NCI-H345 (cell line): ENCODE results near the gene SERINC3.

ENCODE experiments used
- DNase-seq: peaks from one replicate; lab custom pipeline; 2025; lab: John Stamatoyannopoulos, UW

Gene SERINC3

DNA sequence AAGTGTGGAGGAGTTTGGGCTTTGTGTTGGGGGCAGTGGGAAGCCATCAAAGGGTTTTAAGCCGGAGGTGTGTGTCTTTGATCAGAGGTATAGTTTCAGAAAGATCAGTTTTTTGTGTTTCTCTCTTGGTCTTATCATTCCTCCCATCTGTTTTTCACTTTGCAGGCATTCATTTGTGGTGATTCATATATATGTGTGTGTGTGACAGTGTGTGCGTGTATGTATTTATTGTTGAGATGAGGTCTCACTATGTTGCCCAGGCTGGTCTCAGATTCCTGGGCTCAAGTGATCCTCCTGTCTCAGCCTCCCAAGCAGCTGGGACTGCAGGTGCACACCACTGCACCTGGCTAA is 11.1 kb upstream of the SERINC3 start:
- no peak for DNase-seq

DNA sequence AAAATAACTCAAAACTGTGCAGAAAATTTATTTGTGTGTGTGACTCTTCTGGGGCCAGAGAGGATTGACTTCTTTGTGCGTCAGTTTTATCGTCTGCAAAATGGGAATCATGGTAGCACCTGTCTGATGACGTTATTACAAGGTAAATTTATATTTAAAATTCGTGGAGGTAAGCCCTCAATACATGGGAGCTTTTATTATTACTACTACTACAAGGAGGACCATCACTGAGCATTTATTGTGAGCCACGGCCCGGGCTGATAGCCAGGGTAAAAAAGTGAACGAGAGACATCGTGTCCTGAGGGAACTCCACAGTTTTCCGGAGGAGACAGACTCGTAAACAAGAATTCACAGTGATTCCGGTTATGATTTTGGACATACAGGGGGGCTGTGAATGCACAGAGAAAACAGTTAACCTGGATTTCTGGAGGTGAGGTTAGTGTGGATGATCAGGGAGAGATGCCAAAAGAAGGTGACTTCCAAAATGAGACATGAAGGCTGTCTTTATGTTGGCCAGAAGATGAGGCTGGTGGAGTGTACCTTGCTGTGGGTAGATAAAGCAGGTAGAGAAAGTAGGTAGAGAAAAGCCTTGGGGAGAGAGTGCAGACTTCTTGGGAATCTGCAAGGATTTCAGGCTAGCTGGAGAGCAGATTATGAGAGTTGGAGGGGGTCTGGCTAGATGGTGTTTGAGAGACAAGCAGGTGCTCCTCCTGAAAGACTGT is 10.6 kb upstream of the SERINC3 start:
- no peak for DNase-seq

DNA sequence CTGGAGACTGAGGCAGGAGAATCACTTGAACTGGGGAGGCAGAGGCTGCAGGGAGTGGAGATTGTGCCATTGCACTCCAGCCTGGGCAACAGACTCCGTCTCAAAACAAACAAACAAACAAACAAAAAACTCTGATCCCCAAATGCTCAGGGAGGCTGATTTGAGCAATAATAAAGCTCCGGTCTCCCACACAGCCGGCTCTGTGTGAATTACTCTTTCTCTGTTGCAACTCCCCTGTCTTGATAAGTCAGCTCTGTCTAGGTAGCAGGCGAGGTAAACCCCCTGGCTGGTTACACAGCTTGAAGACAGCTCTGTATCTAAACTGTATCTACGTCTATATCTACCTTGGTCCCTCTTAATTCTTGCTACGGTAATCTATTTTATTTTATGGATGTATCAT is 6.4 kb upstream of the SERINC3 start:
- DNase-seq = no peak

DNA sequence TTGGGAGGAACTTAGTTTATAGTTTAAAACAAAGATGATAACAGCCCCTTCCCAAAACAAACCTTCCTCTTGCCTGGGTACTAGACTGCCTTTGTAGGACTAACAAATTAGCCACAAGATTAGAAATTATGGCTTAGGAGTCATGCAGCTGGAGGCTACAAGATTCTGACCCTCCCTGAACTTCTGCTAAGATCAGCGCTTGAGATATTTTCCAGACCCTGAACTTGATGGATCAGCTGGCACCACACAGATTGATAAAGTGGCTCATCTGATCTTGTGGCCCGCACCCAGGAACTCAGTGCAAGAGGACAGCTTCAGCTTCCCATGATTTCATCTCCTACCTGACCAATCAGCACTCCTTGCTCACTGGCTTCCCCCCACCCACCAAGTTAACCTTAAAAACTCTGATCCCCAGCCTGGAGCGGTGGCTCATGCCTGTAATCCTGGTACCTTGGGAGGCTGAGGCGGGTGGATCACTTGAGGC is 5.9 kb upstream of the SERINC3 start:
- no peak for DNase-seq

DNA sequence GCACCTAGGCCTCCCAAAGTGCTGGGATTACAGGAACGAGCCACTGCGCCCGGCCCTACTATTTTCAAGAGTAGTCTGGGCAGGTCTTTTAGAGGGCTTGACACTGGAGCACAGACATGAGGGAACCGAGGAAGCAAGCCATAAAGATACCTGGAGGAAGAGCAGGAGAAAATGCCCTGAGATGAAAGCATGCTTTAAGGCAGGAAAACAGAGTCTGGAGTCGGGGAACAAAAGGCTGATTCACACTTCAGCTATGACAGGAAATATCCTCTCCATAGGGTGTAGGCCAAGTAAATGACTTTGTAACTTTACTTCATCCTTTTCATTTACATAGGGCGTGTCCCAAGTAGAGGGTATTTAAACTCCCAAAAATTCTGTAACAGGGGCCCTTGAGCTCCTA is 4.3 kb upstream of the SERINC3 start:
- DNase-seq = no peak

DNA sequence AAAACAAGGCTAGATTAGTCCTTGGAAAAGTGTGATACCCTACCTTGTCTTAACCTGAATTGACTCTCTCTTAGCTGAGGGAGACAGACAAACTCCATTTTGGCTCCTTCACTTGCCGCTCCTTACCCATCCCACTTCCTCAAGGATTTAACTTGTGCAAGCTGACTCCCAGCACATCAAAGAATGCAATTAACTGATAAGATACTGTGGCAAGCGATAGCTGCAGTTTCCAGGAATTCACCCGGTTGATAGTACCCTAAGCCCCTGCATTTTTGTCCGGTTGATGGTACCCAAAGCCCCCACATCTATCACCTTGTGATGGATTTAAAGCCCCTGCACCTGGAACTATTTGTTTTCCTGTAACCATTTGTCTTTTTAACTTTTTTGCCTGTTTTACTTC is 1.9 kb upstream of the SERINC3 start:
- DNase-seq = no peak

DNA sequence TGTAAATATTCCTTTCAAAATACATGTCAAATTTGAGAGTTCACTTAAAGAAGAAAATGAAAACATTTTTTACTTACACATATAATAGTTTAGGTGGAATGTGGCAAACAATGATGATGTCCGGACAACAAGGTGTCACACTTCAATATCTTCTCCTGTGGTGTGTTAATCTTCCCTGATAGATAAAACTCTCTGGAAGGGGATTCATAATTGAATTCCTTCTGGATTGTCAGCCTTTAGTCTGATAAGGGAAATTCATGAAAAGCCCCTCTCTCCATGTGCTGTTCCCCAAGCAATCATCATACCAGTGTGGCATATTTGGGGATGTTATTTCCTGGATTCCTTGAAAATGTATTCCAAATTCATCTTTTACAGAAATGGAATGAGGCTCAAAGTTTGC is 971 bp upstream of the SERINC3 start:
- no peak for DNase-seq

DNA sequence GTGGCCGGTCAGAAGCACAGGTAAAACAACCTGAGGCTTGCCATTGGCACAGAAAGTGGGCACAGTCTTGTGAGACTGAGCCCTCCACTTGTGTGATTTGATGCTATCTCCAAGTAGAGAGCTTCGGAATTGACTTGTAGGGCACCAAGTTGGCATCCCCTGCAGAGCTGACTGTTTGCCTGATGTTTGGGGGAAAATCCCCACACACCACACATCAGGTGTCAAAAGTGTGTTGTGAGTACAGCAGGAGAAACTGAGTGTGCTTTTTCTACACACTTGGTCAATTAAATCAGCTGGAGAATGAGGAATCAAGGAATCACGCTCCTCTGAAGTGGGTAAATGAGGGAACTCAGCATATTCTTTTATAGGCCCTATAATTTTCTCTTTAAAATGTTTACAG is 989 bp downstream of the SERINC3 start:
- no peak for DNase-seq

DNA sequence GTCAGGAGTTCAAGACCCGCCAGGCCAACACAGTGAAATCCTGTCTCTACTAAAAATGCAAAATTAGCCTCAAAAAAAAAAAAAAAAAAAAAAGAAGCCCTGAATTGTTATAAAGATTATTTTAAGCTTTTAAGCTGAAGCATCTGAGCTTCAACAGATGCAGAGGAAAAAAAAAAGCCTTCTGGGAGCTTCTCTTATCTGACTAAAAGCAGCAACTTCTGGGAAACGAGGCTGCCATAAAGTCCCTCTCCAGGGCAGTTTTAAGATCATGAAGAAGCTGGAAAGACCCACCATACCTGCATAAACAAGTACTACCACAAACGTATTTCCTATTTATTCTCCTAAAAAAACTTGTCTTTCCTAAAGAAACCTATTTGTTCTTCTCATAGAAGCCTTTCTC is 3.6 kb downstream of the SERINC3 start:
- no peak for DNase-seq

DNA sequence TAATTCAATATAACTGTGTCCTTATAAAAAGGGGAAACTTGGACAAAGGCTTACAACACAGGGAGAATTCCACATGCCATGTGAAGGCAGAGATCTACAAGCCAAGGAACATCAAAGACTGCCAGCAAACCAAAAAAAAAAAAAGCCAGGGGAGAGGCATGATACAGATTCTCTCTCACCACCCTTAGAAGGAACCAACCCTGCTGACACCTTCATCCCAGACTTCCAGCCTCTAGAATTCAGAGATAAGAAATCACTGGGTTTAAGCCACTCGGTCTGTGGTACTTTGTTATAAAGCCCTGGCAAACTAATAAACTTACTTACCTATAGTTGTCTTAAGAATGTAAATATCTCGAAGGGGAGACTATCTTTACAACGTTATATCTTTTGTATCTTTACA is 4.4 kb downstream of the SERINC3 start:
- no peak for DNase-seq

DNA sequence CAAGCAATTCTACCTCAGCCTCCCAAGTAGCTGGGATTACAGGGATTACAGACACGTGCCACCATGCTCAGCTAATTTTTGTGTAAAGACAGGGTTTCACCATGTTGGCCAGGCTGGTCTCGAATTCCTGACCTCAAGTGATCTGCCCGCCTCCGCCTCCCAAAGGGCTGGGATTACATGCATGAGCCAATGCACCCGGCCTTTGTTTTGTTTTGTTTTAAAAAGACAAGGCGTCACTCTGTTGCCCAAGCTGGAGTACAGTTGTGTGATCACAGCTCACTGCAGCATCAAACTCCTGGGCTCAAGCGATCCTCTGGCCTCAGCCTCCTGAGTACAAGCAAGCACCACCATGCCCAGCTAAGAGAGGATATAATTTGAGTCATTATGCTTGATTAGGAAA is 5.4 kb downstream of the SERINC3 start:
- DNase-seq = no peak

DNA sequence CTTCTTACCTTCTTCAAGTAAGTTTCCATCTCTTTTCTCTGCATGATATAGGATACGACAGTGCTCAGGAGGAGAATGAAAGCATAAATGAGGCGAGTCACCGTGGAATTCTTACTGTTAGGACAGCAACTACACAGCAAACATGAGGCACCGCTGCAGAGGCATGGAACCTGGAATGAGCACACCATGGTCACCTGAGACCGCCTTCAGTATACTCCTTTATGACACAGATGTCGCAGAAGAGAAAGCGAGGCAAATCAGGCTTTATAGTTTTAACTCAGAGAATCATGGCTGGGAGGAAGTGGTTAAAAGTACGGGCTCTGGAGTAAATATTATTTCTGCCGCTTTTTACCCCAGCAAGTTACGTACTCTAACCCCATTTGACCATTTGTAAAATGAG is 8.0 kb downstream of the SERINC3 start:
- no peak for DNase-seq

DNA sequence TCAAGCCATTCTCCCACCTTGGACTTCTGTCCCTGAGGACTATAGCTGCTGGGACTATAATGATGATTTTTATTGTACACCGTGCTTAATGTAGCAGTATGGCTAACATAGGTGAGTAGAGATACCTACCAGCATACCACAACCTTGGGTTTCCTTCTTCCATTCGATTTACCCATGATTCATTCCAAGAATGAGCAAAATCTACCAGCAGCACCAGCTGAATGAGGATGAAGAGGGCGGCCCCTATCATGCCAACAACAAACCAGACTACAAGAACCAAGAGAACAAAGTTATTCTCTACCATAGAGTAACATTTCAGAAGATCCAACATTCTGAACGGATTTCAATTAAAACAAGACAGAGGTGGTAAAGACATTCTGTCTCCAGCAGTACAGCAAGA is 12.1 kb downstream of the SERINC3 start:
- DNase-seq = no peak

DNA sequence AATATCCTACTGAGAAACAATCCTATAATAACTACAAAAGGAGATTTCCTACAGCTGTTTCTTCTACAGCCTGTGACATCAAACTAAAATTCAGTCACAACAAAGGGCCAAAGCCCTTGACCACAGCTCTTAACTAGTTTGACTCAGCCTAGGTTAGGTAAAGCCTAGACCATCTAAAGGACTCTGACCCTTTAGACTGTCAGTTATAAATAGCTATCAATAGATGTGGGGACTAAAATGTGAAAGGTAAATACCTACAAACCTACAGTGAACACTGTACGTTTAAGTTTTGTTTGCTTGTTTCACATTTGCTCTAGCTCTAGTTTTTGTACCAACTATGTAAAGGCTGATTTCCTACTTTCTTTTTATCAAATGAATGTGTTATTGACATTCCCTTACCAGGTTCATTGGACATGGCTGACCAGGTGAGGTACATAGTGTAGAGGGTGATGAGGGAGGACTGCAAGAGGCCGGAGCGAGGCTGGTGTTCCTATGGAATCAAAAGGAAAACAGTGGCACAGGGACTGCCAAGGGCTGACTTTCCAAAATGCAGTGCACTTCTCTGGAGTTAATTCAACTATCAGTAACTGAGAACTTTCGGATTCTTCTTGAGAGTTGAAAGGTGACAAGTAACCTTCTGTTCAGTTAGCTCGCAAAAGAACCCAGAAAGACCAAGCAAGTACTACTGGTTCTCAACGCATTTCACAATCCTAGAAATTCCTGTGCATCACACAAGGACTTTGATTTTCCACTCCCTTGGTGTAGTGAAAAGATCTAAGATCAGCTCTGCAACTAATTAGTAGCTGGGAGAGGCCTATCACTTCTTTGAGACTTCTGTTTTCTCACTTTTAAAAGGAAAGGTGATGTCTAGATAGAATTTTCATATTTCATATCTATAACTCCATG is 17.2 kb downstream of the SERINC3 start:
- no peak for DNase-seq

DNA sequence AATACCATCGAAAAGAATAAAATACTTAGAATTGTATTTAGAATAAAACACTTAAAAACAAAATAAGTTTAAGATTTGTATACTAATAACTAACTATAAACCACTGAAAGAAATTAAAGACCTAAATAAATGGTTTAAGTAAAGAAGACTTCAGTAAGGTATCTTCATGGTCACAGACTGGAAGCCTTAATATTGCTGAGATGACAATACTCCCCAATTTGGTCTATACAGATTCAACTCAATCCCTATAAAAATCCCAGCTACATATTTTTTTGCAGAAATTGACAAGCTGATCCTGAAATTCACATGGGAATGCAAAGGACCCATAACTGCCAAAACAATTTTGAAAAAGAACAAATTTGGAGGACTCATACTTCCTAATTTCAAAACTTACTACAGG is 18.9 kb downstream of the SERINC3 start:
- no peak for DNase-seq

DNA sequence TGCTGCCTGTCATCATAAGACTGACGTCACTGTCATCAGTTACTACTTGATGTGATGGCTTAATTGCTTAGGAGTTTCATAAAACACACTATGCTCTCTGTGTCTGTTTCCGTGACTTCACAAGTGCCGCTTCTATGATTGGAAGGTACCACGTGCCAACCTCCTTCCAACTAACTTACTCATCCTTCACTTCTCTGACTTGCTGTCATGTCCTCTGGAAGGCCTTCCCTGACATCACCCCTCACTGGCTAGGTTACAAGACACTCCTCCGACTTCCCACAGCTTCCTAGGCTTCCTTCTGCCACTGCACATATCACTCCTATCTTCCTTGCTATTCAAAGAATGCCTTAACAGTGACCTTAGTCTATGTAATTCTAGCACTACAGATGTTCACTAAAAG is 20.4 kb downstream of the SERINC3 start:
- no peak for DNase-seq

DNA sequence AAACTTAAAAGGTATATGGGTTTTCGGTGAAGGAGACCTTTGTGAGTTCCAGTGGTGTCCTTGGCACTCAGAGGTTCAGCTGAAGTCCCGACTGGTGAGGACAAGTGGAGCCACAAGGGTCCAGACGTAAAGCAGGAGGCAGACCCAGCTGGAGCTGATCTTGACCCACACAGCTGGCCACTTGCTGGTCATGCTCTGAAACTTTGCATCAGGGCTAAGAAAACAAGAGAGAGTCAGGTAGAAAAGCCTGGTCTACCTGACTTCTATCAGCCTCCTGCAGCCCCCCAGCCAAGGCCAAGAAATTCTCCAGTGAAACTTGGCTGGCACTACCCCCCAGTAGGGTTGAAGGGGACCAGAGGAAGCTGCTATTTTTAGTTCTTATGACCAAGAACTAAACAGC is 21.6 kb downstream of the SERINC3 start:
- no peak for DNase-seq

DNA sequence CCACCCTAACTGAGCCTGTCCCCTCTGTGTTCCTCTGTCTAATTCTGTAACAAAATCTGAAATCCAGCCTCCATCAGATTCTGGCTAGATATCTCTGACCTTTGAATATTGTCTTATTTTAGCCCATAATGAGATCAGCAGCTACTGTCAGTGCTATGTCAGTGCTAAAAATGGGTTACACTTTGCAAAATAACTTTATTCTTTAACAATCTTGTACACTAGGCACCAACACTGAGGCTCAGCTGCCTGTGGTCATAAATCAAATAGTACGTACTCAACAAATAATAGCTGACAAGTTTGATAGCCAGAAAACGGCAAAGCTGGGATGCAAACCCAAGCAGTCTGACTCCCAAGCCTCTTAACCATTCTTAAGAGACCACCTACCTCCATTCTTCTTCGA is 24.1 kb downstream of the SERINC3 start:
- no peak for DNase-seq

DNA sequence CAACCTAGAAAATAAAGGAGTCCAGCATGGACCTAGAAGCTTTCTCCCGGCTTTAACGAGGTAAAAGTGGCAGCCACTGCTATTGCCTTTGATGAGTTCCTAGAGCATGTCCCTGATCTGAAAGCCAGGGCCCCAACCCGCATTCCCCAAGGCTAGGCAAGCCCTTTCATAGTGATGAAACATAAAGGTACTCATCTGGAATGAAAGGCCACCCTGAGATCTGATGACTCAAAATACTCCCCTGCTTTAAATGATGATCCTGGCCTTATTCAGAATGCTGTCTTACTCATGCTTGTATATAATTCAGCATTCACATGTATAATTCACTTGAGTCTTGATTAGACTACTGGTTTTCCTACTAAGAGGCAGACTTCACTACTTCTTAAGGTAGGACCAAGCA is 24.9 kb downstream of the SERINC3 start:
- no peak for DNase-seq

DNA sequence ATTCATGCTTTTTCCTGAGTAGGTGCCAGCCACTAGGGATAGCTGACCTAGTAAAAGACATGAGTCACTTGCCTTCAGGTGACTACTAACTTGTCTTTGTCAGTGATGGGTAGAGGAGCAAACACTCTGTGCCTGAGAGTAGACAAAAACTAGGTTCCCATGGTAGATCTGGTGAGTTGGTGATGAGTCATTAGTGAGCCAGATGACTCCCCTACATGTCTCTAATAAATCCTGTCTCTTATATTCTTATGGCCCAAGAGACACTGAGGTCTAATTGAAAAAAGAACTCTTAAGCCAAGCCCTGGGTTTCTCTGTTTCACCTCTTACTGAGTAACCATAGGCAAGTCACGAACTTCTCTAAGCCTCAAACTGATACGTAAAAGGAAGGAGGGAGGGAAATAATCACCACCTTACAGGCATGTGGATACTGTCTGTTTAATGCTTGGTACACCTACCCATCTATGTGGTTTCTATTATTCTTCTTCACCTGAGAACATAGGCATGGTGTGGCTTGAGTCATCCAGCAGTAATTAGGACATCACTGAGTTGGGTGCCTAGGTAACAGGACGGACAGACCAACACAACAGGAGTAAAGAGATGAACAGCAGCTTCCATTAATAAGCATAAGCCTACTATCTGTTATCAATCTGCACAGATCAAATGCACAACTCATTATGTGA is 25.9 kb downstream of the SERINC3 start:
- no peak for DNase-seq

DNA sequence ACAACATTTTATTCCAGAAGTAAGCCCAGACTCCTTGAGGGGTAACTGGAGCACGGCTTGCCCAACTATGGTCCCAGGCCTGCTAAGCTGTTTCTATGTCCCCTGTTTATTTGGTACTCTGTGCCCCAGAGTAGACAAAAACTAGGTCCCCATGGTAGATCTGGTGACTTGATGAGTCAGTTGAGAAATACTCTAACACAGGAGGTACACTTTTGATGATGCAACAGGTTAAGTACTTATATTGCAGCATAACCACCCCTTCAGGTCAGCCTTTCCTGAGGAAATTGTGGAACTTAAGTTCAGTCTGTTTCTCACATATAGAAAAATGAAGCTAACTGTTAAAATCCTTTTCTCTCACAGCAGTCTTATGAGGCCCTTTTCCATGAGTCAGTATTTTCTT is 26.6 kb downstream of the SERINC3 start:
- DNase-seq = no peak

DNA sequence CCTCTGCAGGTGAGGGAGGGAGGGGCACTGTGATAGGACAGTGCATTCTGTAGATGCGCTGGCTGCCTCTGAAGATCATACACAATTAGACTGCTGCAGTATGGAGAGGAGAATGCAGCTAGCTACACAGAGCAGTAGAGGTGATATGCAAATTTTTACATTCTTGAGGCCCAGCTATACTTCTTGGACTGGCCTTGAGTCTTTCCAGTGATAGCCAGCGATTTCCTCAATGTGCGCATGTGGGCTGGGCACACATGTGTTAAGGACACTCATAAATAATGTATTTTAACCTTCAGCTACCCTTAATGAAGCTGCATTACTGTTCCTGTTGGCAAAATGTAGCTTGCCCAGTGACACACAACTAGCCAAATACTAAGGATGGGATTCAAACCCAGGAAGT is 27.2 kb downstream of the SERINC3 start:
- no peak for DNase-seq

DNA sequence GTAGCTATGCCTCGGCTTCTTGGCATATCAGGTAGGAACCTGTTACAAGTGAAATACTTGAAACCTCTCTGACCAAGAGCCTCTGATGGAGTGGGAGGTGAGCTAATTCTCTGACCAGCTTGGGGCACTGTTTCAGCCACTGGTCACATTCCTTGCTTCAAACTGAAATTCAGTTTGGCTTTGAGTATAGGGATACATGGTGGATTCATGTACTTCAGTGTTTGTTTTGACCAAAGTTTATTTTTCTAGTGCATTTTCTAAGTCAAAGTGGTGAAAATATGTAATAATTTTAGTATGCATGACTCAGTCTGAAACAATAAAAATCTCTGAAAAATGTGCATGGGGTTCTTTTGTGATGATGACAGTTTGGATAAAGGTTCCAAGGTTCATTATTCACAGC is 27.6 kb downstream of the SERINC3 start:
- no peak for DNase-seq
